Activated T-cell treated with anti-CD3 and anti-CD28 coated beads for 48 hours (primary cell): ENCODE data around the gene NARS2.
"Not testable (repeated sequence)": the region's sequence is repeated elsewhere in the genome, so short reads cannot be mapped to it uniquely, and the experiment has no call there.

Experiments used
- DNase-seq: peaks from one replicate; pipeline ENCODE4 v3.0.0-alpha.2; 2020; ENCODE audit warnings: low read depth

NARS2 gene

GRCh38 chr11:78541537-78541936 is 33.1 kb downstream of the NARS2 start:
- no peak for DNase-seq

- DNase-seq = no peak
These were observed 34.4 kb downstream of the NARS2 start for GRCh38 chr11:78540256-78540655.

GRCh38 chr11:78539506-78539905 is 35.2 kb downstream of the NARS2 start:
- DNase-seq = no peak

- no peak for DNase-seq
These were observed 37.7 kb downstream of the NARS2 start for GRCh38 chr11:78536933-78537332.

- DNase-seq = no peak
These were observed 38.7 kb downstream of the NARS2 start for GRCh38 chr11:78535920-78536319.

GRCh38 chr11:78535027-78535426 is 39.6 kb downstream of the NARS2 start:
- no peak for DNase-seq

GRCh38 chr11:78533399-78533798 is 41.3 kb downstream of the NARS2 start:
- DNase-seq = no peak

GRCh38 chr11:78532991-78533390 is 41.7 kb downstream of the NARS2 start:
- DNase-seq = no peak

- DNase-seq = no peak
These were observed 48.0 kb downstream of the NARS2 start for GRCh38 chr11:78526497-78527146.

GRCh38 chr11:78525720-78526119 is 48.9 kb downstream of the NARS2 start:
- no peak for DNase-seq

- DNase-seq = no peak
These were observed 54.4 kb downstream of the NARS2 start for GRCh38 chr11:78520230-78520629.

GRCh38 chr11:78516281-78516680 is 58.4 kb downstream of the NARS2 start:
- no peak for DNase-seq

- DNase-seq = no peak
These were observed 59.7 kb downstream of the NARS2 start for GRCh38 chr11:78514922-78515502.

- not testable (repeated sequence) for DNase-seq
These were observed 61.6 kb downstream of the NARS2 start for GRCh38 chr11:78513085-78513484.

- no peak for DNase-seq
These were observed 64.1 kb downstream of the NARS2 start for GRCh38 chr11:78510597-78510996.

- no peak for DNase-seq
These were observed 64.6 kb downstream of the NARS2 start for GRCh38 chr11:78510025-78510596.

GRCh38 chr11:78504708-78505107 is 70.0 kb downstream of the NARS2 start:
- no peak for DNase-seq

- no peak for DNase-seq
These were observed 70.5 kb downstream of the NARS2 start for GRCh38 chr11:78504181-78504580.

- no peak for DNase-seq
These were observed 74.7 kb downstream of the NARS2 start for GRCh38 chr11:78499971-78500370.

GRCh38 chr11:78497293-78497692 is 77.4 kb downstream of the NARS2 start:
- DNase-seq = no peak

- no peak for DNase-seq
These were observed 81.2 kb downstream of the NARS2 start for GRCh38 chr11:78493413-78493975.

GRCh38 chr11:78492973-78493372 is 81.7 kb downstream of the NARS2 start:
- DNase-seq = no peak

- DNase-seq = no peak
These were observed 85.5 kb downstream of the NARS2 start for GRCh38 chr11:78489184-78489583.
